Ishikawa (cell line): ENCODE results near the gene PPP1R13L.
A peak's percentile ranks its signal among the peaks of the same experiment; 100 is the strongest.

Source experiments
- CEBPB ChIP-seq: IDR thresholded peaks from 2 replicates; pipeline ENCODE4 v1.6.1; 2012
- CREB1 ChIP-seq: IDR thresholded peaks from 2 replicates; pipeline ENCODE4 v1.6.1; 2012; ENCODE audit warnings: low read depth
- EP300 ChIP-seq: IDR thresholded peaks from 2 replicates; pipeline ENCODE4 v1.6.1; 2012; ENCODE audit warnings: borderline replicate concordance
- FOXM1 ChIP-seq: IDR thresholded peaks from 2 replicates; pipeline ENCODE4 v1.6.1; 2012; ENCODE audit warnings: low read depth, borderline replicate concordance
- MAX ChIP-seq: IDR thresholded peaks from 2 replicates; pipeline ENCODE4 v1.6.1; 2012
- NFIC ChIP-seq: IDR thresholded peaks from 2 replicates; pipeline ENCODE4 v1.6.1; 2012
- RAD21 ChIP-seq: IDR thresholded peaks from 2 replicates; pipeline ENCODE4 v1.6.1; 2012; ENCODE audit warnings: low read depth
- REST ChIP-seq: IDR thresholded peaks from 2 replicates; pipeline ENCODE4 v1.6.1; 2012; ENCODE audit warnings: low read depth, mild to moderate bottlenecking
- TAF1 ChIP-seq: IDR thresholded peaks from 2 replicates; pipeline ENCODE4 v1.6.1; 2012; ENCODE audit warnings: low read depth, mild to moderate bottlenecking
- TCF12 ChIP-seq: IDR thresholded peaks from 2 replicates; pipeline ENCODE4 v1.6.1; 2012; ENCODE audit warnings: low read depth
- TEAD4 ChIP-seq: IDR thresholded peaks from 2 replicates; pipeline ENCODE4 v1.6.1; 2012
- USF1 ChIP-seq: IDR thresholded peaks from 2 replicates; pipeline ENCODE4 v1.6.1; 2012
- YY1 ChIP-seq: IDR thresholded peaks from 2 replicates; pipeline ENCODE4 v1.6.1; 2012; ENCODE audit warnings: low read depth

DNA sequence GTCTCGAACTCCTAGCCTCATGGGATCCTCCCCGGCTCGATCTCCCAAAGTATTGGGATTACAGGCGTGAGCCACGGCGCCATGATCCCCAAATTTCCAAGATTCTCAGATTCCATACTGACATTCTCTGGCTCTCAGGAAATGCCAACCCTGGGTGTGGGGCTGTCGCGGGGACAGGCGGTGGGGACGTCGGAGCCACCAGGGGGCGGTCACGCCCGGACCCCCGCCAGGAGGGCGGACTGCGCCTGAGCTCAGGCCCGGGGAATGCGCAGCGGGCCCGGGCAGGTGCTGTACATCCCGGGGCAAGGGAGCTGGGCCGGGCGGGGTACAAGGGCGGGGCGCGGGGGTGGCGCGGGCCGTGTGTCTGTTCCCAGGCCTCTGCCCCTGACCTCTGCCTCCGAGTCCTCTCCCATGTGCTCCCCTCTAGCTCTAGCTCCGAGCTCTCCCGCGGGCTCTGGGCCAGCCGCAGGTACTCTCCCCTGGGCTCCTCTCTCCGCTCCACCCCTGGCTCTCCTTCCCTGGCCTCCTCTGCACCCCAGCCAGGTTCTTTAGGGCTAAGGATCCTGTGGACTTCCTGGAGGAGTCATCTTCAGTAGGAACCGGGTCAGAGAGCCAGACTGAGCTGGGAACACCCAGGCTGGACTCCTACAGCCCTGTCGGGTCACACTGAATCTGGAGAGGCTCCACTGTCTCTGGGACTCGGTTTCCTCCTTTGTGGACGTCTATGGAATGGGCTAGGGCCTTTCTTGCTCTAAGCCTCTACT, 2.4 kb downstream of the PPP1R13L start:
- no peak for TF ChIP-seq YY1
- TF ChIP-seq FOXM1, result no peak
- no peak for TF ChIP-seq TAF1
- no peak for TF ChIP-seq EP300
- no peak for TF ChIP-seq RAD21
- TF ChIP-seq CEBPB, result no peak
- TF ChIP-seq TCF12, result no peak
- TF ChIP-seq TEAD4, result 0 out of 2 replicates have a peak, but pooled peaks have one; percentile 17
- TF ChIP-seq USF1, result no peak
- no peak for TF ChIP-seq MAX
- TF ChIP-seq CREB1, result no peak
- TF ChIP-seq REST, result no peak
- no peak for TF ChIP-seq NFIC
